Measurements from ENCODE around the gene CSNK2A1. TPM values are rescaled to one million over a fixed set of nuclear protein-coding genes. Genes with fewer than 3 reads are reported as not detected.

CSNK2A1 gene
- total RNA-seq, 1 experiment from 2014 or later: 229 TPM

GRCh38 chr20:426566-426965 lies 117.0 kb downstream of the CSNK2A1 start:
- Histone ChIP-seq H3K23ac (ENCODE audit: insufficient read length, low read depth, low read length) (no peak overlapping the region), H3K4me2 (ENCODE audit: insufficient read depth, insufficient read length, low read length) (no peak overlapping the region), H2BK20ac (ENCODE audit: low read depth, low read length, poor library complexity, severe bottlenecking) (no peak overlapping the region), H2AFZ (ENCODE audit: low read length) (no peak overlapping the region), H3K27ac (ENCODE audit: insufficient read length, low read depth, low read length) (no peak overlapping the region), H3K4ac (ENCODE audit: low read depth, low read length) (no peak overlapping the region), H3K9ac (ENCODE audit: extremely low read depth, insufficient read length, low read length) (no peak overlapping the region), H2BK5ac (ENCODE audit: insufficient read length, low read length) (no peak overlapping the region), H2AK5ac (ENCODE audit: insufficient read length, low read length) (no peak overlapping the region), H2BK15ac (ENCODE audit: low read depth, low read length) (no peak overlapping the region), H3K18ac (ENCODE audit: insufficient read length, low read depth, low read length) (no peak overlapping the region), H4K20me1 (ENCODE audit: control insufficient read depth, insufficient read depth, insufficient read length) (no peaks in the 10 kb centered on the region), H3K56ac (ENCODE audit: insufficient read length, low read depth, low read length) (no peak overlapping the region), H2BK120ac (ENCODE audit: low read depth, low read length, poor library complexity, severe bottlenecking) (no peak overlapping the region), H3K27me3 (ENCODE audit: insufficient read depth, low read length) (no peaks in the 10 kb centered on the region), H4K5ac (ENCODE audit: insufficient read length, low read depth, low read length) (no peak overlapping the region), H3K79me2 (ENCODE audit: insufficient read depth, low read length) (no peaks in the 10 kb centered on the region), H2BK12ac (ENCODE audit: insufficient read length, low read depth, low read length) (no peak overlapping the region), H3K4me1 (ENCODE audit: insufficient read depth, low read length) (no peaks in the 10 kb centered on the region), H3K79me1 (ENCODE audit: insufficient read depth, low read depth, low read length, poor library complexity, severe bottlenecking) (no peaks in the 10 kb centered on the region), H4K8ac (replicated peaks; ENCODE audit: insufficient read length, low read depth, low read length) (no peak overlapping the region), H3T11ph (ENCODE audit: low read length) (no peak overlapping the region), H3K23me2 (ENCODE audit: insufficient read length, low read depth, low read length, poor library complexity, severe bottlenecking) (no peaks in the 10 kb centered on the region), H3K9me3 (ENCODE audit: control insufficient read depth, low read depth, low read length) (no peaks in the 10 kb centered on the region), H4K91ac (ENCODE audit: insufficient read length, low read depth, low read length) (no peak overlapping the region), H3K14ac (ENCODE audit: insufficient read depth, low read length) (no peak overlapping the region)
- peaks cover 3 to 8% of the 10 kb centered on the region in 2 experiments; a peak in 3 of 4 replicates for H3K4me1 Mint-ChIP-seq
- H3K27ac Mint-ChIP-seq: no peak overlapping the region
- H3K36me3 Mint-ChIP-seq (ENCODE audit: insufficient read depth in 1 of 3, low read depth in 3 of 3): peaks cover 28 to 57% (median 54%) of the 10 kb centered on the region in 3 experiments
- DNase-seq: no peak
- no peak overlapping the region for H3K4me3 Mint-ChIP-seq
- H3K27me3 Mint-ChIP-seq (ENCODE audit: low read depth): peaks cover under 1% of the 10 kb centered on the region
- no peak for TF ChIP-seq CTCF (conservative IDR thresholded peaks at IDR 0.05)
- no peaks in the 10 kb centered on the region for H3K9me3 Mint-ChIP-seq
- WGBS (ENCODE audit: extremely low coverage, insufficient read length, low lambda C conversion rate): no CpG with 5 or more reads among the region's 2 CpGs

Other genes starting within 250 kb of the CSNK2A1 start
- gene ZCCHC3, start 246.2 kb downstream of the CSNK2A1 start, total RNA-seq (2021): 41.3 and 43.3 TPM in 2 replicates
- 54.4 and 55.1 TPM in 2 replicates for gene SOX12, start 218.2 kb downstream of the CSNK2A1 start, total RNA-seq (2021)
- 18.9 and 22.7 TPM in 2 replicates for gene NRSN2, start 196.7 kb downstream of the CSNK2A1 start, total RNA-seq (2021)
- gene TRIB3, start 163.0 kb downstream of the CSNK2A1 start, total RNA-seq (2021): 20.0 and 20.8 TPM in 2 replicates
- gene RBCK1, start 135.5 kb downstream of the CSNK2A1 start, total RNA-seq (2021): 46.8 and 50.8 TPM in 2 replicates
- 16.8 and 17.9 TPM in 2 replicates for gene TBC1D20, start 81.3 kb downstream of the CSNK2A1 start, total RNA-seq (2021)
- 2.0 and 2.7 TPM in 2 replicates for gene TCF15, start 66.5 kb upstream of the CSNK2A1 start, total RNA-seq (2021)
- gene SRXN1, start 109.4 kb upstream of the CSNK2A1 start, total RNA-seq (2021): 25.7 and 26.2 TPM in 2 replicates
- gene SCRT2, start 132.0 kb upstream of the CSNK2A1 start, total RNA-seq (2021): not detected in 2 replicates
- 3.2 and 3.3 TPM in 2 replicates for gene SLC52A3, start 224.7 kb upstream of the CSNK2A1 start, total RNA-seq (2021)